ENCODE measurements around the gene NECAB2.
"Not testable (repeated sequence)": the region's sequence is repeated elsewhere in the genome, so short reads cannot be mapped to it uniquely, and the experiment has no call there.

The NECAB2 gene

GRCh38 chr16:83936581-83937165 is 31.4 kb upstream of the NECAB2 start:
- no peak for DNase-seq

GRCh38 chr16:83937267-83937666 is 30.8 kb upstream of the NECAB2 start:
- no peak for DNase-seq

- no peak for DNase-seq
Measured at GRCh38 chr16:83937922-83938885, 29.8 kb upstream of the NECAB2 start.

- DNase-seq: peak in 1 of 2 donors; percentile 48
Measured at GRCh38 chr16:83939266-83939855, 28.7 kb upstream of the NECAB2 start.

- DNase-seq: no peak
Measured at GRCh38 chr16:83940119-83940518, 27.9 kb upstream of the NECAB2 start.

- no peak for DNase-seq
Measured at GRCh38 chr16:83940630-83941378, 27.2 kb upstream of the NECAB2 start.

- not testable (repeated sequence) for DNase-seq
Measured at GRCh38 chr16:83941546-83941945, 26.5 kb upstream of the NECAB2 start.

GRCh38 chr16:83942074-83942473 is 26.0 kb upstream of the NECAB2 start:
- no peak for DNase-seq

- DNase-seq: no peak
Measured at GRCh38 chr16:83942815-83943515, 25.1 kb upstream of the NECAB2 start.

- no peak for DNase-seq
Measured at GRCh38 chr16:83943516-83944050, 24.5 kb upstream of the NECAB2 start.

GRCh38 chr16:83945587-83945986 is 22.5 kb upstream of the NECAB2 start:
- DNase-seq: no peak

GRCh38 chr16:83946154-83946780 is 21.8 kb upstream of the NECAB2 start:
- DNase-seq: no peak

- DNase-seq: no peak
Measured at GRCh38 chr16:83946781-83947566, 21.1 kb upstream of the NECAB2 start.

GRCh38 chr16:83947642-83948234 is 20.3 kb upstream of the NECAB2 start:
- no peak for DNase-seq

- DNase-seq: no peak
Measured at GRCh38 chr16:83948914-83949723, 18.9 kb upstream of the NECAB2 start.

- DNase-seq: no peak
Measured at GRCh38 chr16:83949724-83950001, 18.4 kb upstream of the NECAB2 start.

GRCh38 chr16:83950862-83951399 is 17.1 kb upstream of the NECAB2 start:
- DNase-seq: not testable (repeated sequence)

- DNase-seq: no peak
Measured at GRCh38 chr16:83951544-83951943, 16.5 kb upstream of the NECAB2 start.

GRCh38 chr16:83952587-83952939 is 15.5 kb upstream of the NECAB2 start:
- no peak for DNase-seq

All from CD4-positive, alpha-beta T cell treated with Interleukin-4 for 1 hour (primary cell).